WTC11 (cell line): ENCODE results near the gene TRPV2. TPM values are rescaled to one million over a fixed set of nuclear protein-coding genes. Genes with fewer than 3 reads are reported as not detected.

Experiments
- ATAC-seq: fragments of 200-7000 bp; cut with Tn5 transposase; 2 replicates; pipeline ENCODE4 v1.10.0; 2021; ENCODE audit warnings: mild to moderate bottlenecking, moderate library complexity
- CTCF ChIA-PET: fragments of 300-600 bp; sonication (Branson Sonifier 250); formaldehyde crosslinking; loops from one replicate; lab custom pipeline; 2021; ENCODE audit warnings: antibody characterized with exemption; lab: Charles Lee
- POLR2A ChIA-PET: fragments of 350-600 bp; sonication (Branson Sonifier 250); formaldehyde crosslinking; loops from one replicate; lab custom pipeline; 2021; ENCODE audit warnings: antibody characterized with exemption; lab: Charles Lee
- DNase-seq: peaks from one replicate; pipeline ENCODE4 v3.0.0; 2021; ENCODE audit warnings: low spot score
- H3K27ac Mint-ChIP-seq: 2 replicates; pipeline ENCODE4 v1.8.0; 2021; ENCODE audit warnings: mixed read lengths
- H3K27me3 Mint-ChIP-seq: 2 replicates; pipeline ENCODE4 v1.8.0; 2021; ENCODE audit warnings: low read depth, mild to moderate bottlenecking, moderate library complexity, mixed read lengths
- H3K36me3 Mint-ChIP-seq: 2 replicates; pipeline ENCODE4 v1.8.0; 2021; ENCODE audit warnings: mixed read lengths
- H3K4me1 Mint-ChIP-seq: 2 replicates; pipeline ENCODE4 v1.8.0; 2022; ENCODE audit warnings: mixed read lengths
- H3K4me3 Mint-ChIP-seq: 2 replicates; pipeline ENCODE4 v1.8.0; 2021; ENCODE audit warnings: mild to moderate bottlenecking, moderate library complexity, mixed read lengths
- H3K9me3 Mint-ChIP-seq: 2 replicates; pipeline ENCODE4 v1.8.0; 2021; ENCODE audit warnings: mixed read lengths
- CBFB ChIP-seq: sonication (generic); formaldehyde crosslinking; IDR thresholded peaks from 2 replicates; pipeline ENCODE4 v1.8.1; 2022; ENCODE audit warnings: mild to moderate bottlenecking, low read depth, missing genetic modification reagents
- FOXK1 ChIP-seq: sonication (generic); formaldehyde crosslinking; IDR thresholded peaks from 2 replicates; pipeline ENCODE4 v1.8.0; 2022; ENCODE audit warnings: mild to moderate bottlenecking, moderate library complexity, missing genetic modification reagents
- FOXP1 ChIP-seq: sonication (generic); formaldehyde crosslinking; IDR thresholded peaks from 2 replicates; pipeline ENCODE4 v1.8.0; 2022; ENCODE audit warnings: missing genetic modification reagents, mild to moderate bottlenecking, moderate library complexity, borderline replicate concordance
- IRF2 ChIP-seq: sonication (generic); formaldehyde crosslinking; IDR thresholded peaks from 2 replicates; pipeline ENCODE4 v1.8.0; 2022; ENCODE audit warnings: low read depth, missing genetic modification reagents, borderline replicate concordance
- MYBL2 ChIP-seq: sonication (generic); formaldehyde crosslinking; IDR thresholded peaks from 2 replicates; pipeline ENCODE4 v1.8.1; 2023; ENCODE audit warnings: mild to moderate bottlenecking, moderate library complexity, missing genetic modification reagents
- NFYB ChIP-seq: sonication (generic); formaldehyde crosslinking; conservative IDR thresholded peaks from 2 replicates; pipeline ENCODE4 v1.8.0; 2022; ENCODE audit warnings: low read depth, missing genetic modification reagents
- NR3C1 ChIP-seq: sonication (generic); formaldehyde crosslinking; conservative IDR thresholded peaks from 2 replicates; pipeline ENCODE4 v1.8.1; 2023; ENCODE audit warnings: low read depth, mild to moderate bottlenecking, missing genetic modification reagents
- RELA ChIP-seq: sonication (generic); formaldehyde crosslinking; IDR thresholded peaks from 2 replicates; pipeline ENCODE4 v1.8.1; 2022; ENCODE audit warnings: missing genetic modification reagents, mild to moderate bottlenecking, borderline replicate concordance
- ZNF121 ChIP-seq: sonication (generic); formaldehyde crosslinking; IDR thresholded peaks from 2 replicates; pipeline ENCODE4 v1.8.0; 2023; ENCODE audit warnings: missing genetic modification reagents
- ZNF219 ChIP-seq: sonication (generic); formaldehyde crosslinking; IDR thresholded peaks from 2 replicates; pipeline ENCODE4 v1.8.0; 2023; ENCODE audit warnings: missing genetic modification reagents, mild to moderate bottlenecking, borderline replicate concordance
- total RNA-seq: library from RNA; stranded (reverse); gene quantifications from 3 replicates; pipeline ENCODE4 v1.2.3, GENCODE V29; 2021
- TF ChIP-seq, protein P1 (sequence below): sonication (generic); formaldehyde crosslinking; conservative IDR thresholded peaks from 2 replicates; pipeline ENCODE4 v1.8.1; 2022; ENCODE audit warnings: mild to moderate bottlenecking, missing genetic modification reagents
- TF ChIP-seq, protein P2 (sequence below): fragments of 250-450 bp; sonication (Bioruptor Pico); IDR thresholded peaks from 2 replicates; pipeline ENCODE4 v2.1.2; 2022; ENCODE audit warnings: mild to moderate bottlenecking, moderate library complexity
- TF ChIP-seq, protein P3 (sequence below): fragments of 250-450 bp; sonication (Bioruptor Pico); IDR thresholded peaks from 2 replicates; pipeline ENCODE4 v1.9.0; 2021; ENCODE audit warnings: mild to moderate bottlenecking
- TF ChIP-seq, protein P4 (sequence below): sonication (generic); formaldehyde crosslinking; IDR thresholded peaks from 2 replicates; pipeline ENCODE4 v1.8.0; 2022; ENCODE audit warnings: mild to moderate bottlenecking, missing genetic modification reagents
- TF ChIP-seq, protein P5 (sequence below): sonication (generic); formaldehyde crosslinking; IDR thresholded peaks from 2 replicates; pipeline ENCODE4 v1.8.0; 2023; ENCODE audit warnings: mild to moderate bottlenecking, missing genetic modification reagents
- TF ChIP-seq, protein P6 (sequence below): fragments of 250-450 bp; sonication (Bioruptor Pico); conservative IDR thresholded peaks from 2 replicates; pipeline ENCODE4 v1.9.0; 2021; ENCODE audit warnings: mild to moderate bottlenecking
- TF ChIP-seq, protein P7 (sequence below): sonication (generic); formaldehyde crosslinking; IDR thresholded peaks from 2 replicates; pipeline ENCODE4 v1.8.1; 2022; ENCODE audit warnings: low read depth, mild to moderate bottlenecking, moderate library complexity, missing genetic modification reagents, borderline replicate concordance

TRPV2 gene
- total RNA-seq, 1 experiment from 2014 or later, result 3.5 TPM

DNA sequence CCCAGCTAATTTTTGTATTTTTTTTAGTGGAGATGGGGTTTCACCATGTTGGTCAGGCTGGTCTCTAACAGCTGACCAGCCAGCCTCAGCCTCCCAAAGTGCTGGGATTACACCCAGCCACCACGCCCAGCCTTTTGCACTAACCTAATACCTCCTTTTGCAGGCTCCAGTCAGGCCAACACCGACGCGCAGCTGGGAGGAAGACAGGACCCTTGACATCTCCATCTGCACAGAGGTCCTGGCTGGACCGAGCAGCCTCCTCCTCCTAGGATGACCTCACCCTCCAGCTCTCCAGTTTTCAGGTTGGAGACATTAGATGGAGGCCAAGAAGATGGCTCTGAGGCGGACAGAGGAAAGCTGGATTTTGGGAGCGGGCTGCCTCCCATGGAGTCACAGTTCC, 2.0 kb downstream of the TRPV2 start:
- no peak for ATAC-seq
- CTCF ChIA-PET, result interaction anchor here (0.7 to 6.4 kb wide), 3 partner anchors 53 to 284 kb away, joined by 3 to 96 read pairs (median 4); no protein-coding TSS in a partner anchor

DNA sequence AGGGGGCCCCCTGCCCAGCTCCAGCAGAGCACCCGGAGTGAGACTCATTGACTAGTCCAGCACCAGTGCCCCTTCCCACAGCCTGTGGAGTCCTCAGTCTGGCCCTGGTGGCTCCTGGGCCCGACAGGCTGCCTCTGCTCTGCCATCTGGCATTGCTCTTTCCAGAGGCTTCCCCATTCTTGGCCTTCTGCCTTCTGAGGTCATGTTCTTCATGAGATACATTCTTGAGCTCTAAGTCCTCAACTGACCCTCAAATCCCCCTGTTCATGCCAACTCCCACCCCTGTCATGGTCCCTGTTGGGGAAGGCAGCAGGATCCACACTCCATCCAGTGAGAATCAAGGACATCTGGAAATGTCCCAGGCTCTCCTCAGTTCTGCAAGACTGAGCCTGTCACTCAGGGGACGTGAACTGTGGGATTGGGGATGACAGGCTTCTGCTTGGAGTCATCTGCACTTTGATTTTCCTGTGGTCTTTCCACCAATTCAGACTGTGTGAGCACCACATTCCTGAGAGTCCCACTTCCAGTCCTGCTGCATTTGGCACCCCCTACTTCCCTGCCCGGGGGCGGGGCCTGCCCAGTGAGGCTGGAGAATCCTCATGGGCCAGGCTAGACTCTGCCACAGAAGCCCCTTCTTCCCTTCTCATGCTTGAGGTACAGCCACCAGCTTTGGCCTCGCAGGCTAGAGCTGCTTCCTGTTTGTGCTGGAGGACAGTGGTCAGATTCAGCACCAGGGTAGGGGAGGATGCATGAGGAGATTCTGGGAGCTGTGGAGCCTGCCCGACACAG, 2.7 kb downstream of the TRPV2 start:
- POLR2A ChIA-PET, result no interaction called here
- TF ChIP-seq NFYB (CRISPR knock-in tag) (no peak), CBFB (CRISPR knock-in tag) (no peak), ZNF121 (no peak), NR3C1 (CRISPR knock-in tag) (no peak), IRF2 (CRISPR knock-in tag) (no peak), MYBL2 (no peak), ZNF219 (CRISPR knock-in tag) (no peak)
- TF ChIP-seq, protein P1, sequence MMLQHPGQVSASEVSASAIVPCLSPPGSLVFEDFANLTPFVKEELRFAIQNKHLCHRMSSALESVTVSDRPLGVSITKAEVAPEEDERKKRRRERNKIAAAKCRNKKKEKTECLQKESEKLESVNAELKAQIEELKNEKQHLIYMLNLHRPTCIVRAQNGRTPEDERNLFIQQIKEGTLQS, result no peak
- TF ChIP-seq, protein P2, sequence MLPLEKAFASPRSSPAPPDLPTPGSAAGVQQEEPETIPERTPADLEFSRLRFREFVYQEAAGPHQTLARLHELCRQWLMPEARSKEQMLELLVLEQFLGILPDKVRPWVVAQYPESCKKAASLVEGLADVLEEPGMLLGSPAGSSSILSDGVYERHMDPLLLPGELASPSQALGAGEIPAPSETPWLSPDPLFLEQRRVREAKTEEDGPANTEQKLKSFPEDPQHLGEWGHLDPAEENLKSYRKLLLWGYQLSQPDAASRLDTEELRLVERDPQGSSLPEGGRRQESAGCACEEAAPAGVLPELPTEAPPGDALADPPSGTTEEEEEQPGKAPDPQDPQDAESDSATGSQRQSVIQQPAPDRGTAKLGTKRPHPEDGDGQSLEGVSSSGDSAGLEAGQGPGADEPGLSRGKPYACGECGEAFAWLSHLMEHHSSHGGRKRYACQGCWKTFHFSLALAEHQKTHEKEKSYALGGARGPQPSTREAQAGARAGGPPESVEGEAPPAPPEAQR (CRISPR knock-in tag), result no peak

More for the DNA sequence above, 2.0 kb downstream of the TRPV2 start:
- Mint-ChIP-seq H3K4me3 (no peak overlapping the region), H3K4me1 (peaks cover 28% of the 10 kb centered on the region), H3K27me3 (no peaks in the 10 kb centered on the region; the same call in 1 of the 2 replicates), H3K36me3 (no peaks in the 10 kb centered on the region), H3K27ac (no peak overlapping the region), H3K9me3 (no peaks in the 10 kb centered on the region)
- POLR2A ChIA-PET, result no interaction called here
- DNase-seq, result no peak
- TF ChIP-seq, protein P3, sequence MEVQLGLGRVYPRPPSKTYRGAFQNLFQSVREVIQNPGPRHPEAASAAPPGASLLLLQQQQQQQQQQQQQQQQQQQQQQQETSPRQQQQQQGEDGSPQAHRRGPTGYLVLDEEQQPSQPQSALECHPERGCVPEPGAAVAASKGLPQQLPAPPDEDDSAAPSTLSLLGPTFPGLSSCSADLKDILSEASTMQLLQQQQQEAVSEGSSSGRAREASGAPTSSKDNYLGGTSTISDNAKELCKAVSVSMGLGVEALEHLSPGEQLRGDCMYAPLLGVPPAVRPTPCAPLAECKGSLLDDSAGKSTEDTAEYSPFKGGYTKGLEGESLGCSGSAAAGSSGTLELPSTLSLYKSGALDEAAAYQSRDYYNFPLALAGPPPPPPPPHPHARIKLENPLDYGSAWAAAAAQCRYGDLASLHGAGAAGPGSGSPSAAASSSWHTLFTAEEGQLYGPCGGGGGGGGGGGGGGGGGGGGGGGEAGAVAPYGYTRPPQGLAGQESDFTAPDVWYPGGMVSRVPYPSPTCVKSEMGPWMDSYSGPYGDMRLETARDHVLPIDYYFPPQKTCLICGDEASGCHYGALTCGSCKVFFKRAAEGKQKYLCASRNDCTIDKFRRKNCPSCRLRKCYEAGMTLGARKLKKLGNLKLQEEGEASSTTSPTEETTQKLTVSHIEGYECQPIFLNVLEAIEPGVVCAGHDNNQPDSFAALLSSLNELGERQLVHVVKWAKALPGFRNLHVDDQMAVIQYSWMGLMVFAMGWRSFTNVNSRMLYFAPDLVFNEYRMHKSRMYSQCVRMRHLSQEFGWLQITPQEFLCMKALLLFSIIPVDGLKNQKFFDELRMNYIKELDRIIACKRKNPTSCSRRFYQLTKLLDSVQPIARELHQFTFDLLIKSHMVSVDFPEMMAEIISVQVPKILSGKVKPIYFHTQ (CRISPR knock-in tag), result no peak
- no peak for TF ChIP-seq FOXK1 (CRISPR knock-in tag)
- TF ChIP-seq, protein P4, sequence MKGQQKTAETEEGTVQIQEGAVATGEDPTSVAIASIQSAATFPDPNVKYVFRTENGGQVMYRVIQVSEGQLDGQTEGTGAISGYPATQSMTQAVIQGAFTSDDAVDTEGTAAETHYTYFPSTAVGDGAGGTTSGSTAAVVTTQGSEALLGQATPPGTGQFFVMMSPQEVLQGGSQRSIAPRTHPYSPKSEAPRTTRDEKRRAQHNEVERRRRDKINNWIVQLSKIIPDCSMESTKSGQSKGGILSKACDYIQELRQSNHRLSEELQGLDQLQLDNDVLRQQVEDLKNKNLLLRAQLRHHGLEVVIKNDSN (CRISPR knock-in tag), result no peak
- TF ChIP-seq, protein P5, sequence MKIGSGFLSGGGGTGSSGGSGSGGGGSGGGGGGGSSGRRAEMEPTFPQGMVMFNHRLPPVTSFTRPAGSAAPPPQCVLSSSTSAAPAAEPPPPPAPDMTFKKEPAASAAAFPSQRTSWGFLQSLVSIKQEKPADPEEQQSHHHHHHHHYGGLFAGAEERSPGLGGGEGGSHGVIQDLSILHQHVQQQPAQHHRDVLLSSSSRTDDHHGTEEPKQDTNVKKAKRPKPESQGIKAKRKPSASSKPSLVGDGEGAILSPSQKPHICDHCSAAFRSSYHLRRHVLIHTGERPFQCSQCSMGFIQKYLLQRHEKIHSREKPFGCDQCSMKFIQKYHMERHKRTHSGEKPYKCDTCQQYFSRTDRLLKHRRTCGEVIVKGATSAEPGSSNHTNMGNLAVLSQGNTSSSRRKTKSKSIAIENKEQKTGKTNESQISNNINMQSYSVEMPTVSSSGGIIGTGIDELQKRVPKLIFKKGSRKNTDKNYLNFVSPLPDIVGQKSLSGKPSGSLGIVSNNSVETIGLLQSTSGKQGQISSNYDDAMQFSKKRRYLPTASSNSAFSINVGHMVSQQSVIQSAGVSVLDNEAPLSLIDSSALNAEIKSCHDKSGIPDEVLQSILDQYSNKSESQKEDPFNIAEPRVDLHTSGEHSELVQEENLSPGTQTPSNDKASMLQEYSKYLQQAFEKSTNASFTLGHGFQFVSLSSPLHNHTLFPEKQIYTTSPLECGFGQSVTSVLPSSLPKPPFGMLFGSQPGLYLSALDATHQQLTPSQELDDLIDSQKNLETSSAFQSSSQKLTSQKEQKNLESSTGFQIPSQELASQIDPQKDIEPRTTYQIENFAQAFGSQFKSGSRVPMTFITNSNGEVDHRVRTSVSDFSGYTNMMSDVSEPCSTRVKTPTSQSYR (CRISPR knock-in tag), result no peak
- TF ChIP-seq RELA (CRISPR knock-in tag), result no peak
- TF ChIP-seq, protein P6, sequence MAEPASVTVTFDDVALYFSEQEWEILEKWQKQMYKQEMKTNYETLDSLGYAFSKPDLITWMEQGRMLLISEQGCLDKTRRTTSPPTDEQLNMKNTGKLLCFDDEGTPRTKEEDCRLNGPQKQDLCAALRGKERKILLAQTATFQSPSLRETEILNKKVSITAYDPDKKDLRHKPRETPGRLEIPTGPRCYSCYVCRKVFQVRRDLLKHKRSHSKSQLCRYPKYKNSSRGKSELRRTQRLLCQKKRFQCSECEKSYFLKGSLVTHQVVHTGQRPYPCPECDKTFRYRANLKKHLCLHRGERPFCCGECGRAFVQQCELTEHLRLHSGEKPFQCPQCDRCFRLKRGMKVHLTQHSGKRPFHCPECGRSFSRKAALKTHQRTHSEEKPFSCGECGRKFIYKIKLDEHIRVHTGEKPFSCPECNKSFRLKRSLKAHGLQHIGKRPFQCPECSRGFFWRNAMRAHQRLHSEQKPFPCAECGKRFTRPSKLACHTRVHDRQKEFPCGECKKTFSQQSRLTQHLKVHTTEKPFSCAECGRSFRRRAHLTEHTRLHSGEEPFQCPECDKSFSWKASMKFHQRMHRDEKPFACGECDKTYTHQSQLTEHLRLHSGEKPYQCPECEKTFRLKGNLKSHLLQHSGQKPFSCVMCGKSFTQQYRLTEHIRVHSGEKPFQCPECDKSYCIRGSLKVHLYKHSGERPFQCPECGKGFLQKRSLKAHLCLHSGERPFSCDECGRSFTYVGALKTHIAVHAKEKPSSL (CRISPR knock-in tag), result no peak
- TF ChIP-seq, protein P7, sequence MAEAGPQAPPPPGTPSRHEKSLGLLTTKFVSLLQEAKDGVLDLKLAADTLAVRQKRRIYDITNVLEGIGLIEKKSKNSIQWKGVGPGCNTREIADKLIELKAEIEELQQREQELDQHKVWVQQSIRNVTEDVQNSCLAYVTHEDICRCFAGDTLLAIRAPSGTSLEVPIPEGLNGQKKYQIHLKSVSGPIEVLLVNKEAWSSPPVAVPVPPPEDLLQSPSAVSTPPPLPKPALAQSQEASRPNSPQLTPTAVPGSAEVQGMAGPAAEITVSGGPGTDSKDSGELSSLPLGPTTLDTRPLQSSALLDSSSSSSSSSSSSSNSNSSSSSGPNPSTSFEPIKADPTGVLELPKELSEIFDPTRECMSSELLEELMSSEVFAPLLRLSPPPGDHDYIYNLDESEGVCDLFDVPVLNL (CRISPR knock-in tag), result no peak
- no peak for TF ChIP-seq FOXP1 (CRISPR knock-in tag)
- TF ChIP-seq, protein P1, result no peak

More for the DNA sequence above, 2.7 kb downstream of the TRPV2 start:
- Mint-ChIP-seq H3K9me3 (no peaks in the 10 kb centered on the region), H3K4me1 (peaks cover 30% of the 10 kb centered on the region), H3K4me3 (no peak overlapping the region), H3K36me3 (no peaks in the 10 kb centered on the region), H3K27ac (no peak overlapping the region), H3K27me3 (no peaks in the 10 kb centered on the region; the same call in 1 of the 2 replicates)
- DNase-seq (no peak), ATAC-seq (0 out of 2 replicates have a peak, but pooled peaks have one; percentile 26)
- CTCF ChIA-PET, result interaction anchor here (1.8 to 6.4 kb wide), 2 partner anchors 54 to 103 kb away, joined by 4 to 96 read pairs; no protein-coding TSS in a partner anchor
